ENCODE results near the gene ATP8A2. TPM values are rescaled to one million over a fixed set of nuclear protein-coding genes. Genes with fewer than 3 reads are reported as not detected.

ATP8A2 gene
- total RNA-seq, 1 donor from 2014 or later, result 1.9 TPM

GRCh38 chr13:26007261-26008125 is 635.7 kb downstream of the ATP8A2 start:
- Histone ChIP-seq H3K4me1 (no peaks in the 10 kb centered on the region), H3K9me3 (no peaks in the 10 kb centered on the region), H3K27me3 (no peaks in the 10 kb centered on the region), H3K36me3 (no peaks in the 10 kb centered on the region), H3K27ac (no peak overlapping the region), H3K4me3 (no peak overlapping the region)
- DNase-seq (no peak), ATAC-seq (no peak)
- no peak for TF ChIP-seq CTCF (IDR thresholded peaks at IDR 0.05)
- intact Hi-C loops (cut with DNase I), result no loop called here

GRCh38 chr13:26010487-26011207 is 638.9 kb downstream of the ATP8A2 start:
- no peak overlapping the region for H3K4me3 ChIP-seq
- intact Hi-C loops (cut with DNase I), result no loop called here
- no peak for DNase-seq
- no peak for TF ChIP-seq CTCF (IDR thresholded peaks at IDR 0.05)
- H3K4me1 ChIP-seq, result no peaks in the 10 kb centered on the region
- H3K36me3 ChIP-seq, result no peaks in the 10 kb centered on the region
- ATAC-seq, result no peak
- H3K9me3 ChIP-seq, result no peaks in the 10 kb centered on the region
- no peaks in the 10 kb centered on the region for H3K27me3 ChIP-seq
- no peak overlapping the region for H3K27ac ChIP-seq

GRCh38 chr13:26011208-26011573 is 639.4 kb downstream of the ATP8A2 start:
- Histone ChIP-seq H3K27ac (no peak overlapping the region), H3K4me3 (no peak overlapping the region), H3K27me3 (no peaks in the 10 kb centered on the region), H3K9me3 (no peaks in the 10 kb centered on the region), H3K4me1 (no peaks in the 10 kb centered on the region), H3K36me3 (no peaks in the 10 kb centered on the region)
- intact Hi-C loops (cut with DNase I), result no loop called here
- ATAC-seq, result no peak
- no peak for TF ChIP-seq CTCF (IDR thresholded peaks at IDR 0.05)
- DNase-seq, result no peak

- no peak for TF ChIP-seq CTCF (IDR thresholded peaks at IDR 0.05)
- ATAC-seq (peak; percentile 67), DNase-seq (peak; percentile 74)
- no peaks in the 10 kb centered on the region for H3K36me3 ChIP-seq
- intact Hi-C loops (cut with DNase I), result no loop called here
- no peaks in the 10 kb centered on the region for H3K4me1 ChIP-seq
- H3K27ac ChIP-seq, result no peak overlapping the region
- peak overlapping the region; percentile 46 for H3K4me3 ChIP-seq
- no peaks in the 10 kb centered on the region for H3K9me3 ChIP-seq
- H3K27me3 ChIP-seq, result no peaks in the 10 kb centered on the region
Observed at GRCh38 chr13:26011996-26012821, 640.4 kb downstream of the ATP8A2 start.

GRCh38 chr13:26012995-26013394 is 641.2 kb downstream of the ATP8A2 start:
- H3K9me3 ChIP-seq, result no peaks in the 10 kb centered on the region
- no peaks in the 10 kb centered on the region for H3K4me1 ChIP-seq
- no peaks in the 10 kb centered on the region for H3K36me3 ChIP-seq
- no peak for TF ChIP-seq CTCF (IDR thresholded peaks at IDR 0.05)
- peak; percentile 10 for ATAC-seq
- H3K4me3 ChIP-seq, result peak overlapping the region; percentile 46
- DNase-seq, result no peak
- intact Hi-C loops (cut with DNase I), result no loop called here
- no peak overlapping the region for H3K27ac ChIP-seq
- no peaks in the 10 kb centered on the region for H3K27me3 ChIP-seq

Measured in upper lobe of right lung (tissue), 1 donor.